ENCODE results near the gene RALGAPA1. TPM values are rescaled to one million over a fixed set of nuclear protein-coding genes. Genes with fewer than 3 reads are reported as not detected.
"Not testable (repeated sequence)": the region's sequence is repeated elsewhere in the genome, so short reads cannot be mapped to it uniquely, and the experiment has no call there.

Gene RALGAPA1
- polyA plus RNA-seq, 1 donor: 33.3 TPM

GRCh38 chr14:35683688-35684087, 125.4 kb downstream of the RALGAPA1 start:
- 69% methylated on average over 3 of the region's 4 CpGs for WGBS (ENCODE audit: insufficient coverage, low lambda C conversion rate)
- H3K9me3 ChIP-seq (ENCODE audit: control insufficient read depth, low read depth, low read length); H3K27me3 ChIP-seq (ENCODE audit: control insufficient read depth, insufficient read depth, low read length); H3K4me1 ChIP-seq (ENCODE audit: control insufficient read depth, insufficient read depth, low read length); H3K4me3 ChIP-seq (ENCODE audit: low read length); H3K27ac ChIP-seq (ENCODE audit: low read length); DNase-seq: not testable (repeated sequence)
- H3K36me3 ChIP-seq (ENCODE audit: control insufficient read depth, insufficient read depth, low read length): peaks cover 18% of the 10 kb centered on the region

GRCh38 chr14:35682802-35683201, 126.3 kb downstream of the RALGAPA1 start:
- DNase-seq: no peak
- H3K27me3 ChIP-seq (ENCODE audit: control insufficient read depth, insufficient read depth, low read length): no peaks in the 10 kb centered on the region
- no CpG with 5 or more reads among the region's 2 CpGs for WGBS (ENCODE audit: insufficient coverage, low lambda C conversion rate)
- no peak overlapping the region for H3K27ac ChIP-seq (ENCODE audit: low read length)
- no peaks in the 10 kb centered on the region for H3K9me3 ChIP-seq (ENCODE audit: control insufficient read depth, low read depth, low read length)
- no peaks in the 10 kb centered on the region for H3K4me1 ChIP-seq (ENCODE audit: control insufficient read depth, insufficient read depth, low read length)
- peaks cover 12% of the 10 kb centered on the region for H3K36me3 ChIP-seq (ENCODE audit: control insufficient read depth, insufficient read depth, low read length)
- H3K4me3 ChIP-seq (ENCODE audit: low read length): no peak overlapping the region

GRCh38 chr14:35678403-35679028, 130.6 kb downstream of the RALGAPA1 start:
- peaks cover 25% of the 10 kb centered on the region for H3K36me3 ChIP-seq (ENCODE audit: control insufficient read depth, insufficient read depth, low read length)
- no peak for DNase-seq
- no peaks in the 10 kb centered on the region for H3K27me3 ChIP-seq (ENCODE audit: control insufficient read depth, insufficient read depth, low read length)
- WGBS (ENCODE audit: insufficient coverage, low lambda C conversion rate): no CpG with 5 or more reads among the region's 1 CpG
- H3K4me3 ChIP-seq (ENCODE audit: low read length): no peak overlapping the region
- H3K27ac ChIP-seq (ENCODE audit: low read length): no peak overlapping the region
- no peaks in the 10 kb centered on the region for H3K9me3 ChIP-seq (ENCODE audit: control insufficient read depth, low read depth, low read length)
- H3K4me1 ChIP-seq (ENCODE audit: control insufficient read depth, insufficient read depth, low read length): no peaks in the 10 kb centered on the region

- peak; percentile 17 to 57 for DNase-seq
- no peaks in the 10 kb centered on the region for H3K9me3 ChIP-seq (ENCODE audit: control insufficient read depth, low read depth, low read length)
- no peaks in the 10 kb centered on the region for H3K4me1 ChIP-seq (ENCODE audit: control insufficient read depth, insufficient read depth, low read length)
- peaks cover 26% of the 10 kb centered on the region for H3K36me3 ChIP-seq (ENCODE audit: control insufficient read depth, insufficient read depth, low read length)
- no peak overlapping the region for H3K4me3 ChIP-seq (ENCODE audit: low read length)
- H3K27me3 ChIP-seq (ENCODE audit: control insufficient read depth, insufficient read depth, low read length): no peaks in the 10 kb centered on the region
- no peak overlapping the region for H3K27ac ChIP-seq (ENCODE audit: low read length)
- WGBS (ENCODE audit: insufficient coverage, low lambda C conversion rate): no CpG with 5 or more reads among the region's 3 CpGs
Observed at GRCh38 chr14:35669782-35670181, 139.3 kb downstream of the RALGAPA1 start.

- H3K9me3 ChIP-seq (ENCODE audit: control insufficient read depth, low read depth, low read length): no peaks in the 10 kb centered on the region
- H3K4me1 ChIP-seq (ENCODE audit: control insufficient read depth, insufficient read depth, low read length): no peaks in the 10 kb centered on the region
- H3K27me3 ChIP-seq (ENCODE audit: control insufficient read depth, insufficient read depth, low read length): no peaks in the 10 kb centered on the region
- DNase-seq: no peak
- H3K36me3 ChIP-seq (ENCODE audit: control insufficient read depth, insufficient read depth, low read length): peaks cover 29% of the 10 kb centered on the region
- H3K4me3 ChIP-seq (ENCODE audit: low read length): no peak overlapping the region
- H3K27ac ChIP-seq (ENCODE audit: low read length): no peak overlapping the region
Observed at GRCh38 chr14:35666429-35667043, 142.6 kb downstream of the RALGAPA1 start.

GRCh38 chr14:35661875-35662274, 147.2 kb downstream of the RALGAPA1 start:
- Histone ChIP-seq H3K4me3 (ENCODE audit: low read length) (no peak overlapping the region), H3K36me3 (ENCODE audit: control insufficient read depth, insufficient read depth, low read length) (peaks cover 14% of the 10 kb centered on the region), H3K27me3 (ENCODE audit: control insufficient read depth, insufficient read depth, low read length) (no peaks in the 10 kb centered on the region), H3K27ac (ENCODE audit: low read length) (no peak overlapping the region), H3K4me1 (ENCODE audit: control insufficient read depth, insufficient read depth, low read length) (no peaks in the 10 kb centered on the region), H3K9me3 (ENCODE audit: control insufficient read depth, low read depth, low read length) (no peaks in the 10 kb centered on the region)
- 80% methylated on average over 3 of the region's 3 CpGs for WGBS (ENCODE audit: insufficient coverage, low lambda C conversion rate)
- no peak for DNase-seq

- Histone ChIP-seq H3K4me3 (ENCODE audit: low read length) (no peak overlapping the region), H3K9me3 (ENCODE audit: control insufficient read depth, low read depth, low read length) (no peaks in the 10 kb centered on the region), H3K4me1 (ENCODE audit: control insufficient read depth, insufficient read depth, low read length) (no peaks in the 10 kb centered on the region), H3K27me3 (ENCODE audit: control insufficient read depth, insufficient read depth, low read length) (no peaks in the 10 kb centered on the region), H3K36me3 (ENCODE audit: control insufficient read depth, insufficient read depth, low read length) (peaks cover 15% of the 10 kb centered on the region), H3K27ac (ENCODE audit: low read length) (no peak overlapping the region)
- WGBS (ENCODE audit: insufficient coverage, low lambda C conversion rate): 100% methylated on average over 1 of the region's 1 CpG
- DNase-seq: no peak
Observed at GRCh38 chr14:35653045-35653444, 156.1 kb downstream of the RALGAPA1 start.

- Histone ChIP-seq H3K36me3 (ENCODE audit: control insufficient read depth, insufficient read depth, low read length) (peaks cover 18% of the 10 kb centered on the region), H3K4me3 (ENCODE audit: low read length) (no peak overlapping the region), H3K4me1 (ENCODE audit: control insufficient read depth, insufficient read depth, low read length) (no peaks in the 10 kb centered on the region), H3K9me3 (ENCODE audit: control insufficient read depth, low read depth, low read length) (peaks cover 6% of the 10 kb centered on the region), H3K27ac (ENCODE audit: low read length) (no peak overlapping the region), H3K27me3 (ENCODE audit: control insufficient read depth, insufficient read depth, low read length) (no peaks in the 10 kb centered on the region)
- DNase-seq: no peak
Observed at GRCh38 chr14:35643513-35643912, 165.6 kb downstream of the RALGAPA1 start.

GRCh38 chr14:35637851-35638250, 171.2 kb downstream of the RALGAPA1 start:
- Histone ChIP-seq H3K36me3 (ENCODE audit: control insufficient read depth, insufficient read depth, low read length) (peaks cover 20% of the 10 kb centered on the region), H3K9me3 (ENCODE audit: control insufficient read depth, low read depth, low read length) (peaks cover 4% of the 10 kb centered on the region), H3K4me1 (ENCODE audit: control insufficient read depth, insufficient read depth, low read length) (no peaks in the 10 kb centered on the region), H3K27me3 (ENCODE audit: control insufficient read depth, insufficient read depth, low read length) (no peaks in the 10 kb centered on the region), H3K27ac (ENCODE audit: low read length) (no peak overlapping the region), H3K4me3 (ENCODE audit: low read length) (no peak overlapping the region)
- WGBS (ENCODE audit: insufficient coverage, low lambda C conversion rate): 71% methylated on average over 1 of the region's 2 CpGs
- no peak for DNase-seq

- Histone ChIP-seq H3K27me3 (ENCODE audit: control insufficient read depth, insufficient read depth, low read length) (no peaks in the 10 kb centered on the region), H3K27ac (ENCODE audit: low read length) (no peak overlapping the region), H3K4me1 (ENCODE audit: control insufficient read depth, insufficient read depth, low read length) (no peaks in the 10 kb centered on the region), H3K4me3 (ENCODE audit: low read length) (no peak overlapping the region), H3K36me3 (ENCODE audit: control insufficient read depth, insufficient read depth, low read length) (peaks cover 20% of the 10 kb centered on the region), H3K9me3 (ENCODE audit: control insufficient read depth, low read depth, low read length) (peaks cover 4% of the 10 kb centered on the region)
- 100% methylated on average over 1 of the region's 2 CpGs for WGBS (ENCODE audit: insufficient coverage, low lambda C conversion rate)
- DNase-seq: no peak
Observed at GRCh38 chr14:35637269-35637668, 171.8 kb downstream of the RALGAPA1 start.

GRCh38 chr14:35632676-35633075, 176.4 kb downstream of the RALGAPA1 start:
- DNase-seq: no peak
- Histone ChIP-seq H3K36me3 (ENCODE audit: control insufficient read depth, insufficient read depth, low read length) (peaks cover 25% of the 10 kb centered on the region), H3K4me1 (ENCODE audit: control insufficient read depth, insufficient read depth, low read length) (no peaks in the 10 kb centered on the region), H3K27me3 (ENCODE audit: control insufficient read depth, insufficient read depth, low read length) (no peaks in the 10 kb centered on the region), H3K4me3 (ENCODE audit: low read length) (no peak overlapping the region), H3K27ac (ENCODE audit: low read length) (no peak overlapping the region), H3K9me3 (ENCODE audit: control insufficient read depth, low read depth, low read length) (no peaks in the 10 kb centered on the region)
- WGBS (ENCODE audit: insufficient coverage, low lambda C conversion rate): 88% methylated on average over 1 of the region's 1 CpG

Measured in large intestine (tissue), 3 donors.